K562 (cell line): ENCODE data around the gene ARID3B. TPM values are rescaled to one million over a fixed set of nuclear protein-coding genes. Genes with fewer than 3 reads are reported as not detected.
A peak's percentile ranks its signal among the peaks of the same experiment; 100 is the strongest.

Source experiments
- ATAC-seq: fragments of 200-7000 bp; cut with Tn5 transposase; 3 replicates; pipeline ENCODE4 v1.9.1; 2020; ENCODE audit warnings: moderate library complexity
- BruUV-seq: library from RNA; stranded (reverse); fragments of 400-500 nt; replicated peaks from 2 replicates; lab custom pipeline; 2021; lab: Mats Ljungman, UMichigan
- CTCF ChIA-PET: fragments of 300-600 bp; formaldehyde crosslinking; extraction: SDS; loops from one replicate; lab custom pipeline; 2021; ENCODE audit warnings: low intra/inter-chr PET ratio; lab: Yijun Ruan, JAX
- POLR2A ChIA-PET: fragments of 300-600, 350-650 bp; sonication (Branson Sonifier 250); formaldehyde crosslinking; extraction: SDS; loops from one replicate; lab custom pipeline; 2021; ENCODE audit warnings: antibody characterized with exemption, inconsistent platforms; lab: Yijun Ruan, JAX
- DNase-seq, 4 experiments: peaks; one replicate each; pipeline versions ENCODE4 v3.0.0 to v3.0.0-alpha.2; 2011 to 2018; ENCODE audit warnings: low spot score in 3 of 4, mixed read lengths in 3 of 4; ENCODE audit errors: extremely low read depth in 1 of 4
- FAIRE-seq: peaks from 2 replicates; lab custom pipeline; 2011; peaks lifted over from hg19 to GRCh38; lab: Jason Lieb, UNC
- H2AFZ ChIP-seq: 2 replicates; pipeline ENCODE4 v1.6.0; 2011; ENCODE audit warnings: low read depth, low read length, control low read depth, inconsistent platforms
- H3K27ac ChIP-seq: fragments of 200-600 bp; 3 replicates; pipeline ENCODE4 v1.8.0; 2011; ENCODE audit warnings: low read depth, mild to moderate bottlenecking, control low read depth, inconsistent platforms, low read length, moderate library complexity, mixed read lengths; ENCODE audit errors: extremely low read depth
- H3K27me3 ChIP-seq, 2 experiments: fragments of 300-600 bp in 1 of 2; 2 replicates in 1 of 2; 3 replicates in 1 of 2; pipeline versions ENCODE4 v1.6.0 to v1.8.0; 2011; ENCODE audit warnings: inconsistent platforms in 2 of 2, low read length in 2 of 2, mild to moderate bottlenecking in 1 of 2, mixed read lengths in 1 of 2, moderate library complexity in 1 of 2; ENCODE audit not compliant: control insufficient read depth in 2 of 2, insufficient read depth in 2 of 2
- H3K36me3 ChIP-seq: fragments of 300-600 bp; 3 replicates; pipeline ENCODE4 v1.8.0; 2011; ENCODE audit warnings: mild to moderate bottlenecking, low read length, inconsistent platforms; ENCODE audit not compliant: control insufficient read depth, insufficient read depth
- H3K4me1 ChIP-seq, 2 experiments: fragments of 200-600 bp in 1 of 2; replicated peaks in 1 of 2; 2 replicates in 1 of 2; 3 replicates in 1 of 2; pipeline versions ENCODE4 v1.5.1 to v1.8.0; 2011; ENCODE audit warnings: inconsistent platforms in 2 of 2, low read length in 2 of 2, mild to moderate bottlenecking in 1 of 2, mixed read lengths in 1 of 2, moderate library complexity in 1 of 2; ENCODE audit not compliant: control insufficient read depth in 2 of 2, insufficient read depth in 2 of 2
- H3K4me2 ChIP-seq: 2 replicates; pipeline ENCODE4 v1.6.1; 2011; ENCODE audit warnings: low read length, control low read depth, inconsistent platforms, mixed read lengths; ENCODE audit not compliant: insufficient read depth
- H3K4me3 ChIP-seq: fragments of 200-600 bp; sonication (generic), shearing (Covaris generic); 2 replicates; pipeline ENCODE4 v1.5.1; 2016; ENCODE audit warnings: control low read depth, inconsistent platforms
- H3K79me2 ChIP-seq: fragments of 200-600 bp; 3 replicates; pipeline ENCODE4 v1.8.0; 2011; ENCODE audit warnings: low read length, inconsistent platforms; ENCODE audit not compliant: control insufficient read depth, insufficient read depth
- H3K9ac ChIP-seq, 2 experiments: 2 replicates each; pipeline versions ENCODE4 v1.6.0 to v1.6.1; 2011; ENCODE audit warnings: low read depth in 2 of 2, low read length in 2 of 2, control low read depth in 1 of 2, inconsistent platforms in 1 of 2, mild to moderate bottlenecking in 1 of 2, mixed read lengths in 1 of 2; ENCODE audit not compliant: insufficient read depth in 1 of 2
- H3K9me1 ChIP-seq: one replicate; pipeline ENCODE4 v1.6.0; 2011; ENCODE audit warnings: inconsistent platforms, mild to moderate bottlenecking, low read length, moderate library complexity; ENCODE audit not compliant: control insufficient read depth, insufficient read depth
- H3K9me3 ChIP-seq: replicated peaks from 2 replicates; pipeline ENCODE4 v1.5.1; 2011; ENCODE audit warnings: low read depth, low read length, inconsistent platforms; ENCODE audit not compliant: control insufficient read depth, insufficient read depth
- H4K20me1 ChIP-seq: replicated peaks from 2 replicates; pipeline ENCODE4 v1.6.1; 2011; ENCODE audit warnings: low read length, inconsistent platforms, mixed read lengths; ENCODE audit not compliant: control insufficient read depth, insufficient read depth
- CBFA2T2 ChIP-seq: fragments of 450-650 bp; conservative IDR thresholded peaks from 2 replicates; pipeline ENCODE4 v1.6.1; 2017; ENCODE audit warnings: mild to moderate bottlenecking
- CCNT2 ChIP-seq: IDR thresholded peaks from 2 replicates; pipeline ENCODE4 v1.6.1; 2011; ENCODE audit warnings: borderline replicate concordance, low read depth, mild to moderate bottlenecking, moderate library complexity, mixed read lengths, low read length; ENCODE audit not compliant: insufficient read length; ENCODE audit errors: extremely low read depth
- FOXJ3 ChIP-seq: sonication (generic); formaldehyde crosslinking; IDR thresholded peaks from 2 replicates; pipeline ENCODE4 v1.4.0; 2020; ENCODE audit warnings: mild to moderate bottlenecking, missing genetic modification reagents
- NFYB ChIP-seq: IDR thresholded peaks from 2 replicates; pipeline ENCODE4 v1.6.1; 2011; ENCODE audit warnings: mild to moderate bottlenecking, moderate library complexity; ENCODE audit not compliant: insufficient read length; ENCODE audit errors: extremely low read depth
- POU5F1 ChIP-seq: fragments of 150-350 bp; IDR thresholded peaks from 2 replicates; pipeline ENCODE4 v1.6.1; 2014; ENCODE audit warnings: borderline replicate concordance, low read length, low read depth, mild to moderate bottlenecking; ENCODE audit not compliant: partially characterized antibody
- TOE1 ChIP-seq, 2 experiments: fragments of 450-650 bp in 1 of 2; sonication (generic) in 1 of 2; formaldehyde crosslinking in 1 of 2; IDR thresholded peaks; 2 replicates each; pipeline versions ENCODE4 v1.7.1 to v1.8.0; 2016 to 2022; ENCODE audit warnings: borderline replicate concordance in 2 of 2, mild to moderate bottlenecking in 2 of 2, antibody characterized with exemption in 1 of 2, inconsistent platforms in 1 of 2, low read depth in 1 of 2, missing genetic modification reagents in 1 of 2, moderate library complexity in 1 of 2
- WGBS: fragments of 100-300 bp; shearing (Covaris generic); methylation state at CpG from one replicate; pipeline ENCODE4 v1.1.6; 2016; ENCODE audit warnings: low coverage, mixed read lengths; ENCODE audit not compliant: insufficient coverage; ENCODE audit errors: missing lambda C conversion rate; 5-methylcytosine and 5-hydroxymethylcytosine counted together
- in situ Hi-C: fragments of 300-500 bp; cut with MboI; formaldehyde crosslinking; loops from 4 replicates; pipeline ENCODE4 v1.15.0; 2018; ENCODE audit warnings: inconsistent platforms, mixed read lengths
- intact Hi-C: fragments of 100-400 bp; cut with micrococcal nuclease; formaldehyde crosslinking; loops from 2 replicates; pipeline ENCODE4 v1.14.2; 2022
- polyA plus RNA-seq, 8 experiments: library from polyadenylated mRNA; depleted of rRNA in 4 of 8; stranded (reverse) in 5 of 8; unstranded in 3 of 8; fragments of >200 nt; fragmentation: Nextera tagmentation in 2 of 8; fragmentation: Illumina TruSeq in 1 of 8; extraction: Ambion mirVana in 2 of 8; extraction: Trizol in 1 of 8; gene quantifications; 2 replicates each; pipeline versions ENCODE4 v1.2.1 to v1.2.3, GENCODE V29; 2011 to 2014; ENCODE audit warnings: inconsistent platforms in 1 of 8, missing spikeins in 1 of 8
- total RNA-seq, 7 experiments: library from RNA; depleted of rRNA in 6 of 7; stranded (reverse); fragments of >200 nt in 6 of 7; fragmentation: Illumina TruSeq in 2 of 7; extraction: Trizol in 2 of 7; gene quantifications; 2 replicates each; pipeline versions ENCODE4 v1.2.1 to v1.2.3, GENCODE V29; 2011 to 2021; ENCODE audit warnings: low replicate concordance in 1 of 7
- TF ChIP-seq, protein P1 (sequence below), 2 experiments: IDR thresholded peaks in 1 of 2; conservative IDR thresholded peaks in 1 of 2; 2 replicates each; pipeline ENCODE4 v1.6.1; 2016; ENCODE audit warnings: low read depth in 2 of 2, mild to moderate bottlenecking in 1 of 2, missing compliant biosample characterization in 1 of 2, missing genetic modification characterization in 1 of 2, moderate library complexity in 1 of 2
- TF ChIP-seq, protein P2 (sequence below): fragments of 450-650 bp; IDR thresholded peaks from 2 replicates; pipeline ENCODE4 v1.6.1; 2016
- TF ChIP-seq, protein P3 (sequence below), 2 experiments: fragments of 450-650 bp; IDR thresholded peaks; 2 replicates each; pipeline ENCODE4 v1.6.1; 2016

Gene ARID3B
- total and polyA plus RNA-seq, 9 of the 15 experiments (the other 6 are each of a cell fraction or from before 2014, with no cell fraction given): 0.32 to 15.1 (median 7.1) TPM

DNA sequence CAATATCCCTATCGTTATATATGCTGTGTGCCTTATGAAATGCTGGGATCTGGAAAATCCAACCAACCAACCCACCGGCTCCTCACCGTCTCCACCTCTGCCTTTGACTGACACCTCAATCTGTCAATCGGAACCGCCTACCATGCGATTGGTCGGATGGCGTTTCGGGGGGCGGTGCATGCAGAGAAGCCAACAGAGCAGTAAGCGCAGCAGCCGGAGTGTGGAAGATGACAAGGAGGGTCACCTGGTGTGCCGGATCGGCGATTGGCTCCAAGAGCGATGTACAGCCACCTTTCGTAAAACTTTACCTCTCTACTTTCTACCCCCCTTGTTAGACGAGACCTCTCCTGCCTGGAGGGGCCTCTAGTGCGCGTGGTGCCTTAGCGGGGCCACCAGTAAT, 80.9 kb downstream of the ARID3B start:
- ChIA-PET POLR2A (interaction anchor here (0.7 to 1.0 kb wide), 4 partner anchors 11 to 75 kb away, joined by 3 to 5 read pairs (median 4); no protein-coding TSS in a partner anchor), CTCF (no interaction called here)
- no peak overlapping the region for H3K9ac ChIP-seq
- 0 out of 3 replicates have a peak, but pooled peaks have one; percentile 36 for ATAC-seq
- peaks cover 16% of the 10 kb centered on the region for H3K9me1 ChIP-seq
- H3K27me3 ChIP-seq: no peaks in the 10 kb centered on the region
- no TSS peak for BruUV-seq
- peaks cover 52% of the 10 kb centered on the region for H4K20me1 ChIP-seq
- FAIRE-seq: no peak
- WGBS: 92% methylated on average over 18 of the region's 21 CpGs
- H3K36me3 ChIP-seq: peaks cover 99% of the 10 kb centered on the region
- peak in 3 of 4 experiments; percentile 53 to 58 (median 55) for DNase-seq
- H3K4me1 ChIP-seq: peaks cover 11 to 20% of the 10 kb centered on the region in 2 experiments; a peak in 4 of 5 replicates
- no peak overlapping the region for H3K27ac ChIP-seq
- H3K4me3 ChIP-seq: no peak overlapping the region
- H3K9me3 ChIP-seq: no peaks in the 10 kb centered on the region
- H2AFZ ChIP-seq: no peak overlapping the region
- no peak overlapping the region for H3K4me2 ChIP-seq
- in situ Hi-C loops: loop anchor here (5.0 kb wide), 2 partner anchors 170 to 235 kb away; no protein-coding TSS in a partner anchor
- intact Hi-C loops: no loop called here
- TF ChIP-seq FOXJ3 (CRISPR knock-in tag) (no peak), TOE1 (IDR thresholded peaks at IDR 0.05; ENCODE audit: borderline replicate concordance) (no peak), TOE1 (CRISPR knock-in tag; IDR thresholded peaks at IDR 0.05; ENCODE audit: borderline replicate concordance, low read depth) (no peak), CBFA2T2 (no peak), POU5F1 (no peak), NFYB (peak; percentile 46), CCNT2 (no peak)
- TF ChIP-seq, protein P1, sequence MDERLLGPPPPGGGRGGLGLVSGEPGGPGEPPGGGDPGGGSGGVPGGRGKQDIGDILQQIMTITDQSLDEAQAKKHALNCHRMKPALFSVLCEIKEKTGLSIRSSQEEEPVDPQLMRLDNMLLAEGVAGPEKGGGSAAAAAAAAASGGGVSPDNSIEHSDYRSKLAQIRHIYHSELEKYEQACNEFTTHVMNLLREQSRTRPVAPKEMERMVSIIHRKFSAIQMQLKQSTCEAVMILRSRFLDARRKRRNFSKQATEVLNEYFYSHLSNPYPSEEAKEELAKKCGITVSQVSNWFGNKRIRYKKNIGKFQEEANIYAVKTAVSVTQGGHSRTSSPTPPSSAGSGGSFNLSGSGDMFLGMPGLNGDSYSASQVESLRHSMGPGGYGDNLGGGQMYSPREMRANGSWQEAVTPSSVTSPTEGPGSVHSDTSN (CRISPR knock-in tag; IDR thresholded peaks at IDR 0.05; ENCODE audit: low read depth): 0 out of 2 replicates have a peak, but pooled peaks have one; percentile 14
- TF ChIP-seq, protein P1 (tag; conservative IDR thresholded peaks at IDR 0.05; ENCODE audit: low read depth): peak; percentile 38; the same call in 1 of the 2 replicates
- TF ChIP-seq, protein P2, sequence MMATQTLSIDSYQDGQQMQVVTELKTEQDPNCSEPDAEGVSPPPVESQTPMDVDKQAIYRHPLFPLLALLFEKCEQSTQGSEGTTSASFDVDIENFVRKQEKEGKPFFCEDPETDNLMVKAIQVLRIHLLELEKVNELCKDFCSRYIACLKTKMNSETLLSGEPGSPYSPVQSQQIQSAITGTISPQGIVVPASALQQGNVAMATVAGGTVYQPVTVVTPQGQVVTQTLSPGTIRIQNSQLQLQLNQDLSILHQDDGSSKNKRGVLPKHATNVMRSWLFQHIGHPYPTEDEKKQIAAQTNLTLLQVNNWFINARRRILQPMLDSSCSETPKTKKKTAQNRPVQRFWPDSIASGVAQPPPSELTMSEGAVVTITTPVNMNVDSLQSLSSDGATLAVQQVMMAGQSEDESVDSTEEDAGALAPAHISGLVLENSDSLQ: peak; percentile 95
- TF ChIP-seq, protein P3, sequence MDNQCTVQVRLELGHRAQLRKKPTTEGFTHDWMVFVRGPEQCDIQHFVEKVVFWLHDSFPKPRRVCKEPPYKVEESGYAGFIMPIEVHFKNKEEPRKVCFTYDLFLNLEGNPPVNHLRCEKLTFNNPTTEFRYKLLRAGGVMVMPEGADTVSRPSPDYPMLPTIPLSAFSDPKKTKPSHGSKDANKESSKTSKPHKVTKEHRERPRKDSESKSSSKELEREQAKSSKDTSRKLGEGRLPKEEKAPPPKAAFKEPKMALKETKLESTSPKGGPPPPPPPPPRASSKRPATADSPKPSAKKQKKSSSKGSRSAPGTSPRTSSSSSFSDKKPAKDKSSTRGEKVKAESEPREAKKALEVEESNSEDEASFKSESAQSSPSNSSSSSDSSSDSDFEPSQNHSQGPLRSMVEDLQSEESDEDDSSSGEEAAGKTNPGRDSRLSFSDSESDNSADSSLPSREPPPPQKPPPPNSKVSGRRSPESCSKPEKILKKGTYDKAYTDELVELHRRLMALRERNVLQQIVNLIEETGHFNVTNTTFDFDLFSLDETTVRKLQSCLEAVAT (IDR thresholded peaks at IDR 0.05): no peak
- peaks cover 47% of the 10 kb centered on the region for H3K79me2 ChIP-seq
